GM23338 (cell line): ENCODE measurements around the gene ERC1. TPM values are rescaled to one million over a fixed set of nuclear protein-coding genes. Genes with fewer than 3 reads are reported as not detected.

Source experiments
- ATAC-seq: fragments of 200-7000 bp; cut with Tn5 transposase; 3 replicates; pipeline ENCODE4 v1.9.1; 2020
- DNase-seq: peaks from one replicate; pipeline ENCODE4 v3.0.0-alpha.2; 2015; ENCODE audit warnings: low spot score
- H2AFZ ChIP-seq: fragments of 200-600 bp; sonication (generic); 2 replicates; pipeline ENCODE4 v1.8.0; 2016; ENCODE audit warnings: antibody characterized with exemption, mild to moderate bottlenecking, moderate library complexity
- H3F3A ChIP-seq: fragments of 200-600 bp; sonication (generic); replicated peaks from 2 replicates; pipeline ENCODE4 v1.8.0; 2017; ENCODE audit warnings: antibody characterized with exemption, mixed run types, low read depth
- H3K27ac ChIP-seq: fragments of 200-600 bp; sonication (generic); 2 replicates; pipeline ENCODE4 v1.6.1; 2016; ENCODE audit warnings: low read depth
- H3K27me3 ChIP-seq: fragments of 200-600 bp; sonication (generic); 2 replicates; pipeline ENCODE4 v1.8.0; 2016; ENCODE audit warnings: mild to moderate bottlenecking, mixed run types, moderate library complexity; ENCODE audit not compliant: insufficient read depth
- H3K36me3 ChIP-seq: fragments of 200-600 bp; sonication (generic); 2 replicates; pipeline ENCODE4 v1.8.0; 2016; ENCODE audit warnings: mild to moderate bottlenecking; ENCODE audit not compliant: insufficient read depth
- H3K4me1 ChIP-seq: fragments of 200-600 bp; sonication (generic); 2 replicates; pipeline ENCODE4 v1.8.0; 2016; ENCODE audit warnings: mild to moderate bottlenecking, moderate library complexity; ENCODE audit not compliant: insufficient read depth
- H3K4me2 ChIP-seq: fragments of 200-600 bp; sonication (generic); 2 replicates; pipeline ENCODE4 v1.7.1; 2017; ENCODE audit warnings: mixed run types
- H3K4me3 ChIP-seq: fragments of 200-600 bp; sonication (generic); 2 replicates; pipeline ENCODE4 v1.6.1; 2016; ENCODE audit warnings: mixed run types
- H3K79me2 ChIP-seq: fragments of 200-600 bp; sonication (generic); replicated peaks from 2 replicates; pipeline ENCODE4 v1.8.0; 2017; ENCODE audit warnings: mild to moderate bottlenecking; ENCODE audit not compliant: insufficient read depth
- H3K9me2 ChIP-seq: fragments of 200-600 bp; sonication (generic); 2 replicates; pipeline ENCODE4 v1.8.0; 2017; ENCODE audit not compliant: insufficient read depth
- H4K20me1 ChIP-seq: fragments of 200-600 bp; sonication (generic); replicated peaks from 2 replicates; pipeline ENCODE4 v1.8.0; 2017; ENCODE audit warnings: mild to moderate bottlenecking; ENCODE audit not compliant: insufficient read depth
- H3K27ac Mint-ChIP-seq: 2 replicates; pipeline ENCODE4 v1.8.0; 2020; ENCODE audit warnings: inconsistent platforms, mild to moderate bottlenecking, moderate library complexity, mixed read lengths
- H3K27me3 Mint-ChIP-seq: 3 replicates; pipeline ENCODE4 v1.8.0; 2022; ENCODE audit warnings: low read depth, mild to moderate bottlenecking, moderate library complexity, mixed read lengths, inconsistent platforms; ENCODE audit not compliant: insufficient read depth, poor library complexity
- H3K36me3 Mint-ChIP-seq: 3 replicates; pipeline ENCODE4 v1.8.0; 2021; ENCODE audit warnings: low read depth, mild to moderate bottlenecking, inconsistent platforms, moderate library complexity, mixed read lengths
- H3K4me1 Mint-ChIP-seq: 3 replicates; pipeline ENCODE4 v1.8.0; 2020; ENCODE audit warnings: mild to moderate bottlenecking, inconsistent platforms, mixed read lengths
- H3K4me3 Mint-ChIP-seq: 3 replicates; pipeline ENCODE4 v1.8.0; 2021; ENCODE audit warnings: moderate library complexity, mild to moderate bottlenecking, inconsistent platforms, mixed read lengths
- H3K9me3 Mint-ChIP-seq: 3 replicates; pipeline ENCODE4 v1.8.0; 2020; ENCODE audit warnings: moderate library complexity, mild to moderate bottlenecking, inconsistent platforms, mixed read lengths
- CREB1 ChIP-seq: fragments of 250-450 bp; sonication (Bioruptor Pico); IDR thresholded peaks from 2 replicates; pipeline ENCODE4 v1.5.0; 2020; ENCODE audit warnings: low read depth, mild to moderate bottlenecking, moderate library complexity
- CTCF ChIP-seq, 2 experiments: fragments of 200-600 bp in 1 of 2; sonication (generic) in 1 of 2; conservative IDR thresholded peaks; 2 replicates each; pipeline versions ENCODE4 v1.5.1 to v1.6.1; 2016 to 2017; ENCODE audit warnings: antibody characterized with exemption in 2 of 2, low read depth in 2 of 2, mild to moderate bottlenecking in 2 of 2, moderate library complexity in 1 of 2
- EZH2 ChIP-seq: fragments of 200-600 bp; sonication (generic); IDR thresholded peaks from one replicate; pipeline ENCODE4 v1.8.0; 2017; ENCODE audit warnings: antibody characterized with exemption, mild to moderate bottlenecking, low read depth; ENCODE audit not compliant: unreplicated experiment
- EZH2phosphoT487 ChIP-seq: fragments of 200-600 bp; sonication (generic); IDR thresholded peaks from one replicate; pipeline ENCODE4 v1.8.1; 2018; ENCODE audit warnings: antibody characterized with exemption; ENCODE audit not compliant: unreplicated experiment
- JUNB ChIP-seq: IDR thresholded peaks from one replicate; pipeline ENCODE4 v1.6.1; 2016; ENCODE audit warnings: antibody characterized with exemption; ENCODE audit not compliant: unreplicated experiment
- NANOG ChIP-seq: IDR thresholded peaks from 2 replicates; pipeline ENCODE4 v1.6.1; 2016; ENCODE audit warnings: antibody characterized with exemption, borderline replicate concordance
- POLR2AphosphoS5 ChIP-seq: IDR thresholded peaks from 2 replicates; pipeline ENCODE4 v1.6.1; 2016; ENCODE audit warnings: antibody characterized with exemption, low read depth
- REST ChIP-seq: IDR thresholded peaks from one replicate; pipeline ENCODE4 v1.6.1; 2018; ENCODE audit warnings: antibody characterized with exemption; ENCODE audit not compliant: unreplicated experiment
- STAT1 ChIP-seq: IDR thresholded peaks from one replicate; pipeline ENCODE4 v1.6.1; 2016; ENCODE audit warnings: antibody characterized with exemption; ENCODE audit not compliant: unreplicated experiment
- ZNF114 ChIP-seq: fragments of 250-450 bp; sonication (Bioruptor Pico); IDR thresholded peaks from 2 replicates; pipeline ENCODE4 v1.5.0; 2020; ENCODE audit warnings: mild to moderate bottlenecking, moderate library complexity
- ZNF331 ChIP-seq: fragments of 250-450 bp; sonication (Bioruptor Pico); IDR thresholded peaks from 2 replicates; pipeline ENCODE4 v1.5.0; 2020; ENCODE audit warnings: low read depth, mild to moderate bottlenecking, moderate library complexity
- polyA plus RNA-seq: library from polyadenylated mRNA; unstranded; fragments of >200 nt; fragmentation: Nextera tagmentation; extraction: Ambion mirVana; gene quantifications from 2 replicates; pipeline ENCODE4 v1.2.1, GENCODE V29; 2016
- total RNA-seq: library from RNA; depleted of rRNA; stranded (reverse); fragments of >200 nt; shearing (Covaris generic); gene quantifications from 2 replicates; pipeline ENCODE4 v1.2.3, GENCODE V29; 2014
- TF ChIP-seq, protein P1 (sequence below): fragments of 250-450 bp; sonication (Bioruptor Pico); IDR thresholded peaks from 2 replicates; pipeline ENCODE4 v1.5.0; 2020; ENCODE audit warnings: mild to moderate bottlenecking, moderate library complexity
- TF ChIP-seq, protein P2 (sequence below): IDR thresholded peaks from 2 replicates; pipeline ENCODE4 v1.6.1; 2016; ENCODE audit warnings: antibody characterized with exemption

Gene ERC1
- total and polyA plus RNA-seq, 2 experiments from 2014 or later = 28.1 to 35.3 TPM

- DNase-seq = no peak
- Mint-ChIP-seq H3K9me3 (no peaks in the 10 kb centered on the region), H3K27me3 (no peaks in the 10 kb centered on the region)
Observed at GRCh38 chr12:1280059-1280458, 289.0 kb downstream of the ERC1 start.

More at GRCh38 chr12:1280059-1280458, 289.0 kb downstream of the ERC1 start:
- Mint-ChIP-seq H3K4me3 (no peak overlapping the region), H3K36me3 (no peaks in the 10 kb centered on the region), H3K27ac (no peak overlapping the region), H3K4me1 (peaks cover 10% of the 10 kb centered on the region; the same call in 2 of the 3 replicates)
- H3K79me2 ChIP-seq = no peaks in the 10 kb centered on the region
- ATAC-seq = no peak
- H3K27me3 ChIP-seq = no peaks in the 10 kb centered on the region
- H2AFZ ChIP-seq = no peak overlapping the region
- H3K9me2 ChIP-seq = no peaks in the 10 kb centered on the region
- H3K4me3 ChIP-seq = no peak overlapping the region
- no peaks in the 10 kb centered on the region for H3K36me3 ChIP-seq
- TF ChIP-seq JUNB (no peak), NANOG (no peak), EZH2phosphoT487 (no peak), POLR2AphosphoS5 (no peak), STAT1 (no peak), CTCF (conservative IDR thresholded peaks at IDR 0.05; ENCODE audit: low read depth in 2 of 2) (no peak), ZNF331 (CRISPR knock-in tag) (no peak), EZH2 (no peak), CREB1 (CRISPR knock-in tag) (no peak), REST (no peak), ZNF114 (CRISPR knock-in tag) (no peak)
- TF ChIP-seq, protein P1, sequence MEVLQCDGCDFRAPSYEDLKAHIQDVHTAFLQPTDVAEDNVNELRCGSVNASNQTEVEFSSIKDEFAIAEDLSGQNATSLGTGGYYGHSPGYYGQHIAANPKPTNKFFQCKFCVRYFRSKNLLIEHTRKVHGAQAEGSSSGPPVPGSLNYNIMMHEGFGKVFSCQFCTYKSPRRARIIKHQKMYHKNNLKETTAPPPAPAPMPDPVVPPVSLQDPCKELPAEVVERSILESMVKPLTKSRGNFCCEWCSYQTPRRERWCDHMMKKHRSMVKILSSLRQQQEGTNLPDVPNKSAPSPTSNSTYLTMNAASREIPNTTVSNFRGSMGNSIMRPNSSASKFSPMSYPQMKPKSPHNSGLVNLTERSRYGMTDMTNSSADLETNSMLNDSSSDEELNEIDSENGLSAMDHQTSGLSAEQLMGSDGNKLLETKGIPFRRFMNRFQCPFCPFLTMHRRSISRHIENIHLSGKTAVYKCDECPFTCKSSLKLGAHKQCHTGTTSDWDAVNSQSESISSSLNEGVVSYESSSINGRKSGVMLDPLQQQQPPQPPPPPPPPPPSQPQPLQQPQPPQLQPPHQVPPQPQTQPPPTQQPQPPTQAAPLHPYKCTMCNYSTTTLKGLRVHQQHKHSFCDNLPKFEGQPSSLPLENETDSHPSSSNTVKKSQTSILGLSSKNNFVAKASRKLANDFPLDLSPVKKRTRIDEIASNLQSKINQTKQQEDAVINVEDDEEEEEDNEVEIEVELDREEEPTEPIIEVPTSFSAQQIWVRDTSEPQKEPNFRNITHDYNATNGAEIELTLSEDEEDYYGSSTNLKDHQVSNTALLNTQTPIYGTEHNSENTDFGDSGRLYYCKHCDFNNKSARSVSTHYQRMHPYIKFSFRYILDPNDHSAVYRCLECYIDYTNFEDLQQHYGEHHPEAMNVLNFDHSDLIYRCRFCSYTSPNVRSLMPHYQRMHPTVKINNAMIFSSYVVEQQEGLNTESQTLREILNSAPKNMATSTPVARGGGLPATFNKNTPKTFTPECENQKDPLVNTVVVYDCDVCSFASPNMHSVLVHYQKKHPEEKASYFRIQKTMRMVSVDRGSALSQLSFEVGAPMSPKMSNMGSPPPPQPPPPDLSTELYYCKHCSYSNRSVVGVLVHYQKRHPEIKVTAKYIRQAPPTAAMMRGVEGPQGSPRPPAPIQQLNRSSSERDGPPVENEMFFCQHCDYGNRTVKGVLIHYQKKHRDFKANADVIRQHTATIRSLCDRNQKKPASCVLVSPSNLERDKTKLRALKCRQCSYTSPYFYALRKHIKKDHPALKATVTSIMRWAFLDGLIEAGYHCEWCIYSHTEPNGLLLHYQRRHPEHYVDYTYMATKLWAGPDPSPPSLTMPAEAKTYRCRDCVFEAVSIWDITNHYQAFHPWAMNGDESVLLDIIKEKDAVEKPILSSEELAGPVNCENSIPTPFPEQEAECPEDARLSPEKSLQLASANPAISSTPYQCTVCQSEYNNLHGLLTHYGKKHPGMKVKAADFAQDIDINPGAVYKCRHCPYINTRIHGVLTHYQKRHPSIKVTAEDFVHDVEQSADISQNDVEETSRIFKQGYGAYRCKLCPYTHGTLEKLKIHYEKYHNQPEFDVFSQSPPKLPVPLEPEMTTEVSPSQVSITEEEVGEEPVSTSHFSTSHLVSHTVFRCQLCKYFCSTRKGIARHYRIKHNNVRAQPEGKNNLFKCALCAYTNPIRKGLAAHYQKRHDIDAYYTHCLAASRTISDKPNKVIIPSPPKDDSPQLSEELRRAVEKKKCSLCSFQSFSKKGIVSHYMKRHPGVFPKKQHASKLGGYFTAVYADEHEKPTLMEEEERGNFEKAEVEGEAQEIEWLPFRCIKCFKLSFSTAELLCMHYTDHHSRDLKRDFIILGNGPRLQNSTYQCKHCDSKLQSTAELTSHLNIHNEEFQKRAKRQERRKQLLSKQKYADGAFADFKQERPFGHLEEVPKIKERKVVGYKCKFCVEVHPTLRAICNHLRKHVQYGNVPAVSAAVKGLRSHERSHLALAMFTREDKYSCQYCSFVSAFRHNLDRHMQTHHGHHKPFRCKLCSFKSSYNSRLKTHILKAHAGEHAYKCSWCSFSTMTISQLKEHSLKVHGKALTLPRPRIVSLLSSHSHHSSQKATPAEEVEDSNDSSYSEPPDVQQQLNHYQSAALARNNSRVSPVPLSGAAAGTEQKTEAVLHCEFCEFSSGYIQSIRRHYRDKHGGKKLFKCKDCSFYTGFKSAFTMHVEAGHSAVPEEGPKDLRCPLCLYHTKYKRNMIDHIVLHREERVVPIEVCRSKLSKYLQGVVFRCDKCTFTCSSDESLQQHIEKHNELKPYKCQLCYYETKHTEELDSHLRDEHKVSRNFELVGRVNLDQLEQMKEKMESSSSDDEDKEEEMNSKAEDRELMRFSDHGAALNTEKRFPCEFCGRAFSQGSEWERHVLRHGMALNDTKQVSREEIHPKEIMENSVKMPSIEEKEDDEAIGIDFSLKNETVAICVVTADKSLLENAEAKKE = no peak
- TF ChIP-seq, protein P2, sequence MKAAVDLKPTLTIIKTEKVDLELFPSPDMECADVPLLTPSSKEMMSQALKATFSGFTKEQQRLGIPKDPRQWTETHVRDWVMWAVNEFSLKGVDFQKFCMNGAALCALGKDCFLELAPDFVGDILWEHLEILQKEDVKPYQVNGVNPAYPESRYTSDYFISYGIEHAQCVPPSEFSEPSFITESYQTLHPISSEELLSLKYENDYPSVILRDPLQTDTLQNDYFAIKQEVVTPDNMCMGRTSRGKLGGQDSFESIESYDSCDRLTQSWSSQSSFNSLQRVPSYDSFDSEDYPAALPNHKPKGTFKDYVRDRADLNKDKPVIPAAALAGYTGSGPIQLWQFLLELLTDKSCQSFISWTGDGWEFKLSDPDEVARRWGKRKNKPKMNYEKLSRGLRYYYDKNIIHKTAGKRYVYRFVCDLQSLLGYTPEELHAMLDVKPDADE = no peak
- no peaks in the 10 kb centered on the region for H3F3A ChIP-seq
- H3K27ac ChIP-seq = no peak overlapping the region
- H4K20me1 ChIP-seq = no peaks in the 10 kb centered on the region
- H3K4me1 ChIP-seq = peaks cover 6% of the 10 kb centered on the region; the same call in 1 of the 2 replicates
- H3K4me2 ChIP-seq = no peak overlapping the region
